Hepatocyte (in vitro differentiated cells): Measurements from ENCODE around the gene DNAJA4.

Experiments used
- CTCF ChIP-seq: fragments of 200-600 bp; sonication (generic); IDR thresholded peaks from 2 replicates; pipeline ENCODE4 v1.5.1; 2016; ENCODE audit warnings: antibody characterized with exemption, mild to moderate bottlenecking; ENCODE audit not compliant: poor library complexity
- EZH2phosphoT487 ChIP-seq: fragments of 200-600 bp; sonication (generic); IDR thresholded peaks from one replicate; pipeline ENCODE4 v1.6.1; 2018; ENCODE audit warnings: antibody characterized with exemption, mild to moderate bottlenecking, low read depth, moderate library complexity; ENCODE audit not compliant: unreplicated experiment, severe bottlenecking

DNA sequence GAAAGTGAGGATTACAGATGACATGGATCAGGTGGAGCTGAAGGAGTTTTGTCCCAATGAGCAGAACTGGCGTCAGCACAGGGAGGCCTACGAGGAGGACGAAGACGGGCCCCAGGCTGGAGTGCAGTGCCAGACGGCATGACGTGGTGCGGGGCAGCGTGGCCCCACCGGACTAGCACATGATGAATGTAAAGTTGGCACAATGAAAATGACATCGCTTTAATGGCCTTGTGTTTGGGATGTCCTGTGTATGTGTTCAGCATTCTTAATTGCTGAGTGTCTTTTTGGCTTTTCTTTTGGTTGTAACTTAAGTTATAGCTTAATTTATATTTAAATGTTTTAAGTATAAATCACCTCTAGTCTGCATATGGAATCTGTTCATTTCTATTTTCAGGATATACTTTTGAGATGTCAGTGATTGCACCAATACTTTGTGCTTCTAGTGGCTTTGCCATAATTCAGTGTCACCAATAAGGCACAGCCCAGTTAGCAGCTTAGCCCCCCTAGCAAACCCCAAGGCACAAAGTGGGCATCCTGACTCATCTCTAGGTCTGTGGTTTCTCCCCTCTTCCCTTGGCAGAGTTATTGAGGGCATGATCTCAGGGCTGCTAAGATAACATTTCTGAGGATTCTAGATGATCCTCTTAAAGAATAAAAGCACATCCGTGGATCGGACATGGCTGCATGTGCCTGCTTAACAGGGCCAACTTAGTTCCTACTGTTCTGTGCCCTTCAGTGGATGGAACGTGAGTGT, 16.1 kb downstream of the DNAJA4 start:
- TF ChIP-seq CTCF (no peak), EZH2phosphoT487 (no peak)
